ENCODE measurements around the gene ADAM22. TPM values are rescaled to one million over a fixed set of nuclear protein-coding genes. Genes with fewer than 3 reads are reported as not detected.

ADAM22 gene
- total and polyA plus RNA-seq, 2 experiments from 2014 or later, result 2.7 to 18.7 TPM

GRCh38 chr7:88185650-88186049 lies 251.6 kb downstream of the ADAM22 start:
- Histone ChIP-seq H3K4me2 (peak overlapping the region; percentile 37; the same call in 1 of the 2 replicates), H3K27me3 (ENCODE audit: insufficient read depth) (no peaks in the 10 kb centered on the region), H4K20me1 (replicated peaks; ENCODE audit: insufficient read depth) (no peaks in the 10 kb centered on the region), H3K27ac (ENCODE audit: low read depth) (0 out of 2 replicates have a peak overlapping the region, but pooled peaks have one; percentile 1), H3K4me1 (ENCODE audit: insufficient read depth) (peaks cover 11% of the 10 kb centered on the region), H3K9me2 (ENCODE audit: insufficient read depth) (no peaks in the 10 kb centered on the region), H3K79me2 (replicated peaks; ENCODE audit: insufficient read depth) (no peaks in the 10 kb centered on the region), H3F3A (replicated peaks; ENCODE audit: low read depth) (no peaks in the 10 kb centered on the region), H3K4me3 (no peak overlapping the region), H2AFZ (no peak overlapping the region), H3K36me3 (ENCODE audit: insufficient read depth) (no peaks in the 10 kb centered on the region)
- H3K9me3 Mint-ChIP-seq, result no peaks in the 10 kb centered on the region
- DNase-seq (ENCODE audit: low spot score) (no peak), ATAC-seq (no peak)
- peaks cover 22% of the 10 kb centered on the region for H3K4me1 Mint-ChIP-seq
- no peak overlapping the region for H3K4me3 Mint-ChIP-seq
- TF ChIP-seq NANOG (IDR thresholded peaks at IDR 0.05; ENCODE audit: borderline replicate concordance) (no peak), JUNB (IDR thresholded peaks at IDR 0.05; ENCODE audit: unreplicated experiment) (no peak), EZH2 (IDR thresholded peaks at IDR 0.05; ENCODE audit: low read depth, unreplicated experiment) (no peak), ZNF114 (CRISPR knock-in tag; IDR thresholded peaks at IDR 0.05) (no peak), ZNF331 (CRISPR knock-in tag; IDR thresholded peaks at IDR 0.05; ENCODE audit: low read depth) (no peak), STAT1 (IDR thresholded peaks at IDR 0.05; ENCODE audit: unreplicated experiment) (no peak), CREB1 (CRISPR knock-in tag; IDR thresholded peaks at IDR 0.05; ENCODE audit: low read depth) (no peak), EZH2phosphoT487 (IDR thresholded peaks at IDR 0.05; ENCODE audit: unreplicated experiment) (no peak), POLR2AphosphoS5 (IDR thresholded peaks at IDR 0.05; ENCODE audit: low read depth) (no peak), ZNF462 (CRISPR knock-in tag; IDR thresholded peaks at IDR 0.05) (no peak)
- TF ChIP-seq, protein P1, sequence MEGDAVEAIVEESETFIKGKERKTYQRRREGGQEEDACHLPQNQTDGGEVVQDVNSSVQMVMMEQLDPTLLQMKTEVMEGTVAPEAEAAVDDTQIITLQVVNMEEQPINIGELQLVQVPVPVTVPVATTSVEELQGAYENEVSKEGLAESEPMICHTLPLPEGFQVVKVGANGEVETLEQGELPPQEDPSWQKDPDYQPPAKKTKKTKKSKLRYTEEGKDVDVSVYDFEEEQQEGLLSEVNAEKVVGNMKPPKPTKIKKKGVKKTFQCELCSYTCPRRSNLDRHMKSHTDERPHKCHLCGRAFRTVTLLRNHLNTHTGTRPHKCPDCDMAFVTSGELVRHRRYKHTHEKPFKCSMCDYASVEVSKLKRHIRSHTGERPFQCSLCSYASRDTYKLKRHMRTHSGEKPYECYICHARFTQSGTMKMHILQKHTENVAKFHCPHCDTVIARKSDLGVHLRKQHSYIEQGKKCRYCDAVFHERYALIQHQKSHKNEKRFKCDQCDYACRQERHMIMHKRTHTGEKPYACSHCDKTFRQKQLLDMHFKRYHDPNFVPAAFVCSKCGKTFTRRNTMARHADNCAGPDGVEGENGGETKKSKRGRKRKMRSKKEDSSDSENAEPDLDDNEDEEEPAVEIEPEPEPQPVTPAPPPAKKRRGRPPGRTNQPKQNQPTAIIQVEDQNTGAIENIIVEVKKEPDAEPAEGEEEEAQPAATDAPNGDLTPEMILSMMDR (conservative IDR thresholded peaks at IDR 0.05; ENCODE audit: low read depth in 2 of 2), result no peak
- TF ChIP-seq, protein P2, sequence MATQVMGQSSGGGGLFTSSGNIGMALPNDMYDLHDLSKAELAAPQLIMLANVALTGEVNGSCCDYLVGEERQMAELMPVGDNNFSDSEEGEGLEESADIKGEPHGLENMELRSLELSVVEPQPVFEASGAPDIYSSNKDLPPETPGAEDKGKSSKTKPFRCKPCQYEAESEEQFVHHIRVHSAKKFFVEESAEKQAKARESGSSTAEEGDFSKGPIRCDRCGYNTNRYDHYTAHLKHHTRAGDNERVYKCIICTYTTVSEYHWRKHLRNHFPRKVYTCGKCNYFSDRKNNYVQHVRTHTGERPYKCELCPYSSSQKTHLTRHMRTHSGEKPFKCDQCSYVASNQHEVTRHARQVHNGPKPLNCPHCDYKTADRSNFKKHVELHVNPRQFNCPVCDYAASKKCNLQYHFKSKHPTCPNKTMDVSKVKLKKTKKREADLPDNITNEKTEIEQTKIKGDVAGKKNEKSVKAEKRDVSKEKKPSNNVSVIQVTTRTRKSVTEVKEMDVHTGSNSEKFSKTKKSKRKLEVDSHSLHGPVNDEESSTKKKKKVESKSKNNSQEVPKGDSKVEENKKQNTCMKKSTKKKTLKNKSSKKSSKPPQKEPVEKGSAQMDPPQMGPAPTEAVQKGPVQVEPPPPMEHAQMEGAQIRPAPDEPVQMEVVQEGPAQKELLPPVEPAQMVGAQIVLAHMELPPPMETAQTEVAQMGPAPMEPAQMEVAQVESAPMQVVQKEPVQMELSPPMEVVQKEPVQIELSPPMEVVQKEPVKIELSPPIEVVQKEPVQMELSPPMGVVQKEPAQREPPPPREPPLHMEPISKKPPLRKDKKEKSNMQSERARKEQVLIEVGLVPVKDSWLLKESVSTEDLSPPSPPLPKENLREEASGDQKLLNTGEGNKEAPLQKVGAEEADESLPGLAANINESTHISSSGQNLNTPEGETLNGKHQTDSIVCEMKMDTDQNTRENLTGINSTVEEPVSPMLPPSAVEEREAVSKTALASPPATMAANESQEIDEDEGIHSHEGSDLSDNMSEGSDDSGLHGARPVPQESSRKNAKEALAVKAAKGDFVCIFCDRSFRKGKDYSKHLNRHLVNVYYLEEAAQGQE (IDR thresholded peaks at IDR 0.05; ENCODE audit: unreplicated experiment), result no peak
- TF ChIP-seq, protein P3, sequence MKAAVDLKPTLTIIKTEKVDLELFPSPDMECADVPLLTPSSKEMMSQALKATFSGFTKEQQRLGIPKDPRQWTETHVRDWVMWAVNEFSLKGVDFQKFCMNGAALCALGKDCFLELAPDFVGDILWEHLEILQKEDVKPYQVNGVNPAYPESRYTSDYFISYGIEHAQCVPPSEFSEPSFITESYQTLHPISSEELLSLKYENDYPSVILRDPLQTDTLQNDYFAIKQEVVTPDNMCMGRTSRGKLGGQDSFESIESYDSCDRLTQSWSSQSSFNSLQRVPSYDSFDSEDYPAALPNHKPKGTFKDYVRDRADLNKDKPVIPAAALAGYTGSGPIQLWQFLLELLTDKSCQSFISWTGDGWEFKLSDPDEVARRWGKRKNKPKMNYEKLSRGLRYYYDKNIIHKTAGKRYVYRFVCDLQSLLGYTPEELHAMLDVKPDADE (IDR thresholded peaks at IDR 0.05), result no peak
- peaks cover 4% of the 10 kb centered on the region; the same call in 1 of the 3 replicates for H3K36me3 Mint-ChIP-seq (ENCODE audit: low read depth)
- peaks cover 1% of the 10 kb centered on the region for H3K27me3 Mint-ChIP-seq (ENCODE audit: insufficient read depth, low read depth, poor library complexity)
- H3K27ac Mint-ChIP-seq, result peak overlapping the region; percentile 69; the same call in 1 of the 2 replicates

All from GM23338 (cell line).